Activated naive CD4-positive, alpha-beta T cell treated with anti-CD3 and anti-CD28 coated beads, Interleukin-2, amount 50 U/mL, for 24 hours (primary cell): ENCODE measurements around the gene NLRP13.

Experiments used
- H3K27ac Mint-ChIP-seq: one replicate; pipeline ENCODE4 v1.8.0; 2021; ENCODE audit warnings: mild to moderate bottlenecking, mixed read lengths
- H3K27me3 Mint-ChIP-seq: one replicate; pipeline ENCODE4 v1.8.0; 2021; ENCODE audit warnings: mixed read lengths
- H3K36me3 Mint-ChIP-seq: one replicate; pipeline ENCODE4 v1.8.0; 2021; ENCODE audit warnings: mixed read lengths
- H3K4me1 Mint-ChIP-seq: one replicate; pipeline ENCODE4 v1.8.0; 2021; ENCODE audit warnings: mixed read lengths
- H3K4me3 Mint-ChIP-seq: one replicate; pipeline ENCODE4 v1.8.0; 2021; ENCODE audit warnings: mild to moderate bottlenecking, mixed read lengths
- H3K9me3 Mint-ChIP-seq: one replicate; pipeline ENCODE4 v1.8.0; 2021; ENCODE audit warnings: mixed read lengths

NLRP13 gene

DNA sequence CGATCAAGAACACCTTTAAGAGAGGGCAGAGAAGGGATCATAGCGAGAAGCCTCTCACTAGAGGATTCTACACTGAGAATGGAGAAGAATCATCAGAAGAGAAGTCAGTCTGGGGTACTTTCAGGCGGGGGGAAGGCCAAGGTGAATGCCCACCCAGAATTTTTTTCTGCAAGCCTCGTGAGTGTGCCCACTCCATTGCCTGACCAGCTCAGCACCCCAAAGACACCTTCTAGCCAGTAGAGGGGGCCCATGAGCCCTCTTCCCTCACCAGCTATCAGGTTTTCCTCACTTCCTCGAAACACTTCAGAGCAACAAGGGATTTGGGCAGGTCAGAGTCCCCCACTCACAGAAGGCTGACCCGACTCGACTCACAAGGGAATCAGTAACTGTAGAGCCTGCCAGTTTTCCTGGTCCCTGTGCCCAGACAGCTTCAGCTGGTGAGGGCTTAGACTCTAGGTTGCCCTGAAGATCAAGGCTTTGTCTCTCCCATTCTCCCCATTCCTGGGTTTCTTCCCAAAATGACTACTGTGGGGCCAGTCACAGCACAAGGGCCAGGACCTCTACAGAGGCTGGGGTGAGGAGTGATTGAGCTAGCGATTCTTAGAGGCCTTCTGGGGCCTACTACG, 18.4 kb downstream of the NLRP13 start:
- no peak overlapping the region for H3K27ac Mint-ChIP-seq
- H3K9me3 Mint-ChIP-seq, result peaks cover 20% of the 10 kb centered on the region
- no peaks in the 10 kb centered on the region for H3K4me1 Mint-ChIP-seq
- no peak overlapping the region for H3K4me3 Mint-ChIP-seq
- peaks cover 9% of the 10 kb centered on the region for H3K27me3 Mint-ChIP-seq
- peaks cover 7% of the 10 kb centered on the region for H3K36me3 Mint-ChIP-seq

- peaks cover 6% of the 10 kb centered on the region for H3K36me3 Mint-ChIP-seq
- H3K4me3 Mint-ChIP-seq, result no peak overlapping the region
- no peaks in the 10 kb centered on the region for H3K4me1 Mint-ChIP-seq
- peaks cover 20% of the 10 kb centered on the region for H3K9me3 Mint-ChIP-seq
- no peak overlapping the region for H3K27ac Mint-ChIP-seq
- peaks cover 9% of the 10 kb centered on the region for H3K27me3 Mint-ChIP-seq
These were observed 19.2 kb downstream of the NLRP13 start for GRCh38 chr19:55912916-55913315.

DNA sequence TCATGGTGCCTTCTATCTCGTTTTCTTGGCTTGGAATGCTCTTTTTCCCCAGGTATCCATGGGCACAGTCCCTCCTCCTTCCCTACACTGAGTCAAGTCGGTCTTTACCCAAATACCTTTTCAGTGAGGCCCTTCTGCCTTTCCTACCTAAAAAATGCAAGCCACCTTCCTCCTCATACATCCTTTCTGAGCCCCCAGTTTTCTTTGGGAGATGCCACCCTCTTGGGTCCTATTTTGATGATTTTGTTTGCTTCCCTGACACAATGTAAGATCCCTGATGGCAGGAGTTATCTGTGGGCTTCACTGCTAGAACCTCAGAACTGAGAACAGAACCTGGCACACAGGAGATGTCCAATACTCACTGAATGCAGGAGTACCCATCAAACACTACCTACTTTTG, 22.3 kb downstream of the NLRP13 start:
- Mint-ChIP-seq H3K9me3 (peaks cover 3% of the 10 kb centered on the region), H3K4me1 (no peaks in the 10 kb centered on the region), H3K27me3 (peaks cover 5% of the 10 kb centered on the region), H3K4me3 (no peak overlapping the region), H3K27ac (no peak overlapping the region), H3K36me3 (peaks cover 1% of the 10 kb centered on the region)

GRCh38 chr19:55907746-55908145, 24.4 kb downstream of the NLRP13 start:
- Mint-ChIP-seq H3K9me3 (no peaks in the 10 kb centered on the region), H3K36me3 (no peaks in the 10 kb centered on the region), H3K27me3 (peaks cover 10% of the 10 kb centered on the region), H3K27ac (no peak overlapping the region), H3K4me3 (no peak overlapping the region), H3K4me1 (no peaks in the 10 kb centered on the region)

- Mint-ChIP-seq H3K27me3 (peaks cover 10% of the 10 kb centered on the region), H3K36me3 (no peaks in the 10 kb centered on the region), H3K4me1 (no peaks in the 10 kb centered on the region), H3K4me3 (no peak overlapping the region), H3K27ac (no peak overlapping the region), H3K9me3 (no peaks in the 10 kb centered on the region)
These were observed 24.9 kb downstream of the NLRP13 start for GRCh38 chr19:55907286-55907685.

- H3K9me3 Mint-ChIP-seq, result no peaks in the 10 kb centered on the region
- H3K36me3 Mint-ChIP-seq, result no peaks in the 10 kb centered on the region
These were observed 29.9 kb downstream of the NLRP13 start for GRCh38 chr19:55902080-55902751.

GRCh38 chr19:55901369-55902079, 30.6 kb downstream of the NLRP13 start:
- Mint-ChIP-seq H3K36me3 (no peaks in the 10 kb centered on the region), H3K4me3 (no peak overlapping the region), H3K27ac (no peak overlapping the region), H3K4me1 (no peaks in the 10 kb centered on the region), H3K27me3 (peaks cover 6% of the 10 kb centered on the region), H3K9me3 (no peaks in the 10 kb centered on the region)

More at GRCh38 chr19:55902080-55902751, 29.9 kb downstream of the NLRP13 start:
- Mint-ChIP-seq H3K4me1 (no peaks in the 10 kb centered on the region), H3K4me3 (no peak overlapping the region), H3K27ac (no peak overlapping the region), H3K27me3 (peaks cover 6% of the 10 kb centered on the region)

- Mint-ChIP-seq H3K4me3 (no peak overlapping the region), H3K27ac (no peak overlapping the region), H3K9me3 (peaks cover 5% of the 10 kb centered on the region), H3K27me3 (peaks cover 6% of the 10 kb centered on the region), H3K36me3 (no peaks in the 10 kb centered on the region), H3K4me1 (no peaks in the 10 kb centered on the region)
These were observed 33.2 kb downstream of the NLRP13 start for GRCh38 chr19:55898911-55899310.

GRCh38 chr19:55882626-55883025, 49.5 kb downstream of the NLRP13 start:
- H3K4me1 Mint-ChIP-seq, result no peaks in the 10 kb centered on the region
- no peak overlapping the region for H3K27ac Mint-ChIP-seq
- H3K27me3 Mint-ChIP-seq, result peaks cover 7% of the 10 kb centered on the region
- peaks cover 15% of the 10 kb centered on the region for H3K9me3 Mint-ChIP-seq
- no peaks in the 10 kb centered on the region for H3K36me3 Mint-ChIP-seq
- no peak overlapping the region for H3K4me3 Mint-ChIP-seq

- Mint-ChIP-seq H3K4me3 (no peak overlapping the region), H3K4me1 (no peaks in the 10 kb centered on the region), H3K9me3 (peaks cover 15% of the 10 kb centered on the region), H3K36me3 (no peaks in the 10 kb centered on the region), H3K27ac (no peak overlapping the region), H3K27me3 (peaks cover 2% of the 10 kb centered on the region)
These were observed 54.9 kb downstream of the NLRP13 start for GRCh38 chr19:55877211-55877610.

DNA sequence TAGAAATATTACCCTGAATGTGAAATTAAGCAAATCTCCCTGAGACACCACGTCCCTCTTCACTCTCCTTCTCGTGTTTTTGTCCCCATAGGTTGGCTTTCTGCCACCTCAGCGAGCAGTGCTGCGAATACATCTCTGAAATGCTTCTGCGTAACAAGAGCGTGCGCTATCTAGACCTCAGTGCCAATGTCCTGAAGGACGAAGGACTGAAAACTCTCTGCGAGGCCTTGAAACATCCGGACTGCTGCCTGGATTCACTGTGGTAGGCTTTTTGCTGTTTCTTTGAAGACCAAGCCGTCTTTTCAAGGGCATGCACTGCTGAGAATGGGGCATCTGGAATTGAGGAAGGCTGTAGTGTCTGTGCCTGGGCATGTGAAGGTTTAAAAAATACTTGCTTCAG, 61.4 kb downstream of the NLRP13 start:
- Mint-ChIP-seq H3K27ac (no peak overlapping the region), H3K27me3 (peaks cover 12% of the 10 kb centered on the region), H3K9me3 (peaks cover 31% of the 10 kb centered on the region), H3K4me1 (no peaks in the 10 kb centered on the region), H3K36me3 (no peaks in the 10 kb centered on the region), H3K4me3 (no peak overlapping the region)

DNA sequence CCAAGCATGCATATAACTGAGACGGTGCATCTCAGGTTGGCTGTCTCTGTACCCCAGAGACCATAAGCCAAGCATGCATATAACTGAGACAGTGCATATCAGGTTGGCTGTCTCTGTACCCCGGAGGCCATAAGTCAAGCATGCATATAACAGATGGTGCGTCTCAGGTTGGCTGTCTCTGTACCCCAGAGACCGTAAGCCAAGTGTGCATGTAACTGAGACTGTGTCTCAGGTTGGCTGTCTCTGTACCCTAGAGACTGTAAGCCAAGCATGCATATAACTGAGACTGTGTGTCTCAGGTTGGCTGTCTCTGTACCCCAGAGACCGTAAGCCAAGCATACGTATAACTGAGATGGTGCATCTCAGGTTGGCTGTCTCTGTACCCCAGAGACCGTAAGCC, 65.0 kb downstream of the NLRP13 start:
- no peak overlapping the region for H3K27ac Mint-ChIP-seq
- no peaks in the 10 kb centered on the region for H3K4me1 Mint-ChIP-seq
- H3K4me3 Mint-ChIP-seq, result no peak overlapping the region
- peaks cover 21% of the 10 kb centered on the region for H3K9me3 Mint-ChIP-seq
- peaks cover 11% of the 10 kb centered on the region for H3K27me3 Mint-ChIP-seq
- H3K36me3 Mint-ChIP-seq, result no peaks in the 10 kb centered on the region

- H3K36me3 Mint-ChIP-seq, result no peaks in the 10 kb centered on the region
- no peak overlapping the region for H3K27ac Mint-ChIP-seq
- H3K27me3 Mint-ChIP-seq, result peaks cover 12% of the 10 kb centered on the region
- H3K9me3 Mint-ChIP-seq, result peaks cover 20% of the 10 kb centered on the region
- no peak overlapping the region for H3K4me3 Mint-ChIP-seq
- H3K4me1 Mint-ChIP-seq, result no peaks in the 10 kb centered on the region
These were observed 65.6 kb downstream of the NLRP13 start for GRCh38 chr19:55866521-55866920.

GRCh38 chr19:55858969-55859368, 73.2 kb downstream of the NLRP13 start:
- Mint-ChIP-seq H3K27me3 (peaks cover 1% of the 10 kb centered on the region), H3K4me1 (no peaks in the 10 kb centered on the region), H3K9me3 (no peaks in the 10 kb centered on the region), H3K4me3 (no peak overlapping the region), H3K27ac (no peak overlapping the region), H3K36me3 (no peaks in the 10 kb centered on the region)

GRCh38 chr19:55858401-55858800, 73.7 kb downstream of the NLRP13 start:
- H3K4me1 Mint-ChIP-seq, result no peaks in the 10 kb centered on the region
- H3K27ac Mint-ChIP-seq, result no peak overlapping the region
- no peaks in the 10 kb centered on the region for H3K9me3 Mint-ChIP-seq

DNA sequence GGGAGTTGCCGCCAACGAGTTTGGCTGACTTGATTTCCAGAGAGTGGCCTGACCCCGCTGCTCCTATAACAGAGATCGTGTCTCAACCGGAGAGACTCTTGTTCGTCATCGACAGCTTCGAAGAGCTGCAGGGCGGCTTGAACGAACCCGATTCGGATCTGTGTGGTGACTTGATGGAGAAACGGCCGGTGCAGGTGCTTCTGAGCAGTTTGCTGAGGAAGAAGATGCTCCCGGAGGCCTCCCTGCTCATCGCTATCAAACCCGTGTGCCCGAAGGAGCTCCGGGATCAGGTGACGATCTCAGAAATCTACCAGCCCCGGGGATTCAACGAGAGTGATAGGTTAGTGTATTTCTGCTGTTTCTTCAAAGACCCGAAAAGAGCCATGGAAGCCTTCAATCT, 74.2 kb downstream of the NLRP13 start:
- H3K27me3 Mint-ChIP-seq, result peaks cover 1% of the 10 kb centered on the region
- H3K9me3 Mint-ChIP-seq, result no peaks in the 10 kb centered on the region
- no peak overlapping the region for H3K4me3 Mint-ChIP-seq
- no peaks in the 10 kb centered on the region for H3K4me1 Mint-ChIP-seq
- no peaks in the 10 kb centered on the region for H3K36me3 Mint-ChIP-seq
- no peak overlapping the region for H3K27ac Mint-ChIP-seq

More at GRCh38 chr19:55858401-55858800, 73.7 kb downstream of the NLRP13 start:
- H3K4me3 Mint-ChIP-seq, result no peak overlapping the region
- H3K36me3 Mint-ChIP-seq, result no peaks in the 10 kb centered on the region
- H3K27me3 Mint-ChIP-seq, result peaks cover 1% of the 10 kb centered on the region
